Hepatocyte (in vitro differentiated cells): Measurements from ENCODE around the gene CELA3A.
"Not testable (repeated sequence)": the region's sequence is repeated elsewhere in the genome, so short reads cannot be mapped to it uniquely, and the experiment has no call there.

Experiments
- CTCF ChIP-seq: fragments of 200-600 bp; sonication (generic); IDR thresholded peaks from 2 replicates; pipeline ENCODE4 v1.5.1; 2016; ENCODE audit warnings: antibody characterized with exemption, mild to moderate bottlenecking; ENCODE audit not compliant: poor library complexity
- EZH2 ChIP-seq: fragments of 200-600 bp; sonication (generic); IDR thresholded peaks from 2 replicates; pipeline ENCODE4 v1.6.1; 2016; ENCODE audit warnings: antibody characterized with exemption, mild to moderate bottlenecking, borderline replicate concordance
- EZH2phosphoT487 ChIP-seq: fragments of 200-600 bp; sonication (generic); IDR thresholded peaks from one replicate; pipeline ENCODE4 v1.6.1; 2018; ENCODE audit warnings: antibody characterized with exemption, mild to moderate bottlenecking, low read depth, moderate library complexity; ENCODE audit not compliant: unreplicated experiment, severe bottlenecking

DNA sequence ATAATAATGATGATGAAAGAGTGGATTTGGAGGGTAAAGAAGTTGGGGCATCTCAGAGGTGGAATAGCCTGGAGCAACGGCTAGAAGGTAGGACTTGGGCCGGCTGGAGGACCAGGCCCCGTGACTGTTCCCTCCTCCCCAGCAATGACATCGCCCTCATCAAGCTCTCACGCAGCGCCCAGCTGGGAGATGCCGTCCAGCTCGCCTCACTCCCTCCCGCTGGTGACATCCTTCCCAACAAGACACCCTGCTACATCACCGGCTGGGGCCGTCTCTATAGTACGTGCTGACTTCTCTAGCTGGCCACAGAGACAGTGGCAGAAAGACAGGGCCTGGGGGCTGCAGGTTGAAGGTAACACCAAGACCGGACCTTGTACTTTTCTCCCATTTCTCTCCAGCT lies 5.3 kb downstream of the CELA3A start:
- not testable (repeated sequence) for TF ChIP-seq CTCF, EZH2, EZH2phosphoT487
